Caco-2 (cell line): Measurements from ENCODE around the gene FMO4. TPM values are rescaled to one million over a fixed set of nuclear protein-coding genes. Genes with fewer than 3 reads are reported as not detected.

Source experiments
- BruUV-seq: library from RNA; stranded (reverse); fragments of 400-500 nt; replicated peaks from 2 replicates; lab custom pipeline; 2021; lab: Mats Ljungman, UMichigan
- CTCF ChIA-PET: fragments of 300-600 bp; sonication (Branson Sonifier 250); formaldehyde crosslinking; loops from one replicate; lab custom pipeline; 2022; ENCODE audit warnings: antibody characterized with exemption; lab: Charles Lee
- POLR2A ChIA-PET: fragments of 300-600 bp; sonication (Branson Sonifier 250); formaldehyde crosslinking; loops from one replicate; lab custom pipeline; 2022; ENCODE audit warnings: antibody characterized with exemption; lab: Charles Lee
- DNase-seq, 2 experiments: peaks; one replicate each; pipeline versions ENCODE4 v3.0.0 to v3.0.0-alpha.2; 2020 to 2022
- H3K27me3 ChIP-seq: replicated peaks from 2 replicates; pipeline ENCODE4 v1.6.0; 2011; ENCODE audit warnings: low read length; ENCODE audit not compliant: control insufficient read depth, insufficient read depth
- H3K36me3 ChIP-seq: 2 replicates; pipeline ENCODE4 v1.5.1; 2011; ENCODE audit warnings: low read length; ENCODE audit not compliant: control insufficient read depth, insufficient read depth
- H3K4me1 ChIP-seq: fragments of 250-450 bp; sonication (Bioruptor Pico); 2 replicates; pipeline ENCODE4 v1.5.1; 2020; ENCODE audit warnings: mild to moderate bottlenecking
- H3K4me3 ChIP-seq: 2 replicates; pipeline ENCODE4 v1.5.1; 2011; ENCODE audit warnings: low read depth, mild to moderate bottlenecking, control low read depth, low read length
- H3K9me3 ChIP-seq: fragments of 250-450 bp; sonication (Bioruptor Pico); 2 replicates; pipeline ENCODE4 v1.5.1; 2020; ENCODE audit warnings: mild to moderate bottlenecking, moderate library complexity
- H3K27ac Mint-ChIP-seq: one replicate; pipeline ENCODE4 v1.8.0; 2022; ENCODE audit warnings: mixed read lengths; ENCODE audit not compliant: unreplicated experiment
- H3K27me3 Mint-ChIP-seq: one replicate; pipeline ENCODE4 v1.8.0; 2022; ENCODE audit warnings: mixed read lengths; ENCODE audit not compliant: insufficient read depth, unreplicated experiment
- H3K36me3 Mint-ChIP-seq: one replicate; pipeline ENCODE4 v1.8.0; 2022; ENCODE audit warnings: mild to moderate bottlenecking, mixed read lengths; ENCODE audit not compliant: insufficient read depth, unreplicated experiment
- H3K4me1 Mint-ChIP-seq: one replicate; pipeline ENCODE4 v1.8.0; 2022; ENCODE audit warnings: low read depth, mixed read lengths; ENCODE audit not compliant: unreplicated experiment
- H3K4me3 Mint-ChIP-seq: one replicate; pipeline ENCODE4 v1.8.0; 2022; ENCODE audit warnings: mild to moderate bottlenecking, moderate library complexity, mixed read lengths; ENCODE audit not compliant: unreplicated experiment
- H3K9me3 Mint-ChIP-seq: one replicate; pipeline ENCODE4 v1.8.0; 2022; ENCODE audit warnings: mixed read lengths; ENCODE audit not compliant: unreplicated experiment
- CTCF ChIP-seq, 2 experiments: fragments of 200-600 bp in 1 of 2; IDR thresholded peaks; 1 replicate in 1 of 2; 2 replicates in 1 of 2; pipeline versions ENCODE4 v1.5.1 to v1.8.0; 2011 to 2022; ENCODE audit warnings: antibody characterized with exemption in 1 of 2, control low read depth in 1 of 2, inconsistent platforms in 1 of 2, low read depth in 1 of 2, low read length in 1 of 2, mild to moderate bottlenecking in 1 of 2, moderate library complexity in 1 of 2; ENCODE audit not compliant: insufficient read depth in 1 of 2, severe bottlenecking in 1 of 2, unreplicated experiment in 1 of 2
- intact Hi-C: fragments of 100-400 bp; cut with micrococcal nuclease; formaldehyde crosslinking; loops from one replicate; pipeline ENCODE4 v1.10.0; 2022; ENCODE audit not compliant: unreplicated experiment
- total RNA-seq: library from RNA; stranded (reverse); gene quantifications from 2 replicates; pipeline ENCODE4 v1.2.3, GENCODE V29; 2022

The FMO4 gene
- total RNA-seq, 1 experiment from 2014 or later, result 2.3 TPM

GRCh38 chr1:171295821-171296220 lies 18.2 kb upstream of the FMO4 start:
- Mint-ChIP-seq H3K27me3 (no peaks in the 10 kb centered on the region), H3K36me3 (no peaks in the 10 kb centered on the region), H3K4me1 (no peaks in the 10 kb centered on the region), H3K4me3 (no peak overlapping the region), H3K9me3 (peaks cover 4% of the 10 kb centered on the region), H3K27ac (no peak overlapping the region)
- CTCF ChIA-PET, result no interaction called here
- Histone ChIP-seq H3K27me3 (no peaks in the 10 kb centered on the region), H3K4me3 (no peak overlapping the region), H3K36me3 (no peaks in the 10 kb centered on the region), H3K9me3 (peaks cover 8% of the 10 kb centered on the region; the same call in 1 of the 2 replicates), H3K4me1 (no peaks in the 10 kb centered on the region)
- intact Hi-C loops, result no loop called here
- DNase-seq, result no peak
- no TSS peak for BruUV-seq
- POLR2A ChIA-PET, result no interaction called here
- no peak for TF ChIP-seq CTCF (IDR thresholded peaks at IDR 0.05; ENCODE audit: insufficient read depth in 1 of 2, low read depth in 1 of 2, low read length in 1 of 2, severe bottlenecking in 1 of 2, unreplicated experiment in 1 of 2)

- Mint-ChIP-seq H3K4me3 (no peak overlapping the region), H3K36me3 (no peaks in the 10 kb centered on the region), H3K27ac (no peak overlapping the region), H3K9me3 (peaks cover 14% of the 10 kb centered on the region), H3K27me3 (no peaks in the 10 kb centered on the region), H3K4me1 (no peaks in the 10 kb centered on the region)
- Histone ChIP-seq H3K36me3 (no peaks in the 10 kb centered on the region), H3K4me3 (no peak overlapping the region), H3K27me3 (no peaks in the 10 kb centered on the region), H3K9me3 (peaks cover 15% of the 10 kb centered on the region; the same call in 1 of the 2 replicates), H3K4me1 (no peaks in the 10 kb centered on the region)
- ChIA-PET POLR2A (no interaction called here), CTCF (interaction anchor here (1.1 kb wide), 1 partner anchor 26 kb away, joined by 3 read pairs; no protein-coding TSS in a partner anchor)
- no peak for DNase-seq
- intact Hi-C loops, result no loop called here
- no TSS peak for BruUV-seq
- no peak for TF ChIP-seq CTCF (IDR thresholded peaks at IDR 0.05; ENCODE audit: insufficient read depth in 1 of 2, low read depth in 1 of 2, low read length in 1 of 2, severe bottlenecking in 1 of 2, unreplicated experiment in 1 of 2)
These were observed 17.1 kb upstream of the FMO4 start for GRCh38 chr1:171296897-171297296.

- BruUV-seq, result no TSS peak
- Histone ChIP-seq H3K9me3 (peaks cover 26% of the 10 kb centered on the region; the same call in 1 of the 2 replicates), H3K4me1 (no peaks in the 10 kb centered on the region), H3K27me3 (no peaks in the 10 kb centered on the region), H3K4me3 (no peak overlapping the region), H3K36me3 (no peaks in the 10 kb centered on the region)
- Mint-ChIP-seq H3K4me1 (no peaks in the 10 kb centered on the region), H3K9me3 (peaks cover 29% of the 10 kb centered on the region), H3K27ac (no peak overlapping the region), H3K27me3 (peaks cover 3% of the 10 kb centered on the region), H3K4me3 (no peak overlapping the region), H3K36me3 (no peaks in the 10 kb centered on the region)
- no peak for TF ChIP-seq CTCF (IDR thresholded peaks at IDR 0.05; ENCODE audit: insufficient read depth in 1 of 2, low read depth in 1 of 2, low read length in 1 of 2, severe bottlenecking in 1 of 2, unreplicated experiment in 1 of 2)
- intact Hi-C loops, result no loop called here
- ChIA-PET POLR2A (no interaction called here), CTCF (no interaction called here)
- no peak for DNase-seq
These were observed 15.3 kb upstream of the FMO4 start for GRCh38 chr1:171298696-171299095.
